NB4 (cell line): ENCODE data around the gene TSTD1.

ENCODE experiments used
- MYC ChIP-seq: IDR thresholded peaks from 2 replicates; pipeline ENCODE4 v1.6.1; 2011; ENCODE audit warnings: low read depth, low read length
- POLR2A ChIP-seq: IDR thresholded peaks from 2 replicates; pipeline ENCODE4 v1.6.1; 2011; ENCODE audit warnings: mild to moderate bottlenecking; ENCODE audit not compliant: insufficient read length; ENCODE audit errors: extremely low read depth
- TF ChIP-seq, protein P1 (sequence below): IDR thresholded peaks from one replicate; pipeline ENCODE4 v1.5.1; 2012; ENCODE audit warnings: low read depth, low read length
- TF ChIP-seq, protein P2 (sequence below): IDR thresholded peaks from 2 replicates; pipeline ENCODE4 v1.6.1; 2011; ENCODE audit warnings: low read depth, low read length

DNA sequence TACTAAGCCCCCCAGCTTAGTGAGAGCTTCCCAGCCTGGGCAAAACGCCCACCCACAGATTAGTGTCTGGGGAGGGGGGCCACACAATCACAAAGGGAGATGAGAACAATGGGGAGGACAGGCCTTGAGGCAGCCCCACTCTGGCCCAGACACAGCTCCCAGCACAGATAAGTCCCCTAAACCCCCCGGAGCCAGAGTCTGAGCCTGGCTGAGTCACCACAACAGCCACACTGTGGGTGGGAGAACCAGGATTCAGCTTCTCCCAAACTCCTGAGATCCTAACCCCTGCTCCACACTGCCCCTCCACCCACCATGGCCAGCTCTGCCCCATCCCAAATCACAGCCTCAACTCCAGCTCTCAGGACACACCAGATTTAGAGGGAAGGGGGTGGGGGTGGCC, 46.4 kb upstream of the TSTD1 start:
- TF ChIP-seq, protein P1, sequence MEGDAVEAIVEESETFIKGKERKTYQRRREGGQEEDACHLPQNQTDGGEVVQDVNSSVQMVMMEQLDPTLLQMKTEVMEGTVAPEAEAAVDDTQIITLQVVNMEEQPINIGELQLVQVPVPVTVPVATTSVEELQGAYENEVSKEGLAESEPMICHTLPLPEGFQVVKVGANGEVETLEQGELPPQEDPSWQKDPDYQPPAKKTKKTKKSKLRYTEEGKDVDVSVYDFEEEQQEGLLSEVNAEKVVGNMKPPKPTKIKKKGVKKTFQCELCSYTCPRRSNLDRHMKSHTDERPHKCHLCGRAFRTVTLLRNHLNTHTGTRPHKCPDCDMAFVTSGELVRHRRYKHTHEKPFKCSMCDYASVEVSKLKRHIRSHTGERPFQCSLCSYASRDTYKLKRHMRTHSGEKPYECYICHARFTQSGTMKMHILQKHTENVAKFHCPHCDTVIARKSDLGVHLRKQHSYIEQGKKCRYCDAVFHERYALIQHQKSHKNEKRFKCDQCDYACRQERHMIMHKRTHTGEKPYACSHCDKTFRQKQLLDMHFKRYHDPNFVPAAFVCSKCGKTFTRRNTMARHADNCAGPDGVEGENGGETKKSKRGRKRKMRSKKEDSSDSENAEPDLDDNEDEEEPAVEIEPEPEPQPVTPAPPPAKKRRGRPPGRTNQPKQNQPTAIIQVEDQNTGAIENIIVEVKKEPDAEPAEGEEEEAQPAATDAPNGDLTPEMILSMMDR = no peak
- TF ChIP-seq, protein P2, sequence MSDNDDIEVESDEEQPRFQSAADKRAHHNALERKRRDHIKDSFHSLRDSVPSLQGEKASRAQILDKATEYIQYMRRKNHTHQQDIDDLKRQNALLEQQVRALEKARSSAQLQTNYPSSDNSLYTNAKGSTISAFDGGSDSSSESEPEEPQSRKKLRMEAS = no peak
- TF ChIP-seq POLR2A (no peak), MYC (no peak)
